Activated gamma-delta T cell treated with anti-CD3 and anti-CD28 coated beads, Interleukin-2, amount 50 U/mL, for 16 hours (primary cell): ENCODE measurements around the gene CDC42EP5.
"Not testable (repeated sequence)": the region's sequence is repeated elsewhere in the genome, so short reads cannot be mapped to it uniquely, and the experiment has no call there.

Experiments
- DNase-seq: peaks from one replicate; pipeline ENCODE4 v3.0.0-alpha.2; 2020; ENCODE audit warnings: low read depth

CDC42EP5 gene

GRCh38 chr19:54448040-54448773, 24.9 kb downstream of the CDC42EP5 start:
- DNase-seq = no peak

GRCh38 chr19:54446349-54446748, 26.7 kb downstream of the CDC42EP5 start:
- DNase-seq = not testable (repeated sequence)

GRCh38 chr19:54444737-54445136, 28.4 kb downstream of the CDC42EP5 start:
- no peak for DNase-seq

- no peak for DNase-seq
These were observed 32.5 kb downstream of the CDC42EP5 start for GRCh38 chr19:54440641-54441040.

- no peak for DNase-seq
These were observed 33.8 kb downstream of the CDC42EP5 start for GRCh38 chr19:54439174-54439851.

GRCh38 chr19:54436628-54437252, 36.4 kb downstream of the CDC42EP5 start:
- DNase-seq = no peak

- no peak for DNase-seq
These were observed 37.0 kb downstream of the CDC42EP5 start for GRCh38 chr19:54436031-54436523.

- no peak for DNase-seq
These were observed 37.5 kb downstream of the CDC42EP5 start for GRCh38 chr19:54435551-54436016.

- DNase-seq = no peak
These were observed 38.3 kb downstream of the CDC42EP5 start for GRCh38 chr19:54434873-54435214.

GRCh38 chr19:54434112-54434872, 38.8 kb downstream of the CDC42EP5 start:
- DNase-seq = no peak

- no peak for DNase-seq
These were observed 39.4 kb downstream of the CDC42EP5 start for GRCh38 chr19:54433697-54434096.

GRCh38 chr19:54432144-54432738, 40.9 kb downstream of the CDC42EP5 start:
- DNase-seq = no peak

- DNase-seq = no peak
These were observed 41.7 kb downstream of the CDC42EP5 start for GRCh38 chr19:54431255-54431838.

GRCh38 chr19:54430306-54431254, 42.5 kb downstream of the CDC42EP5 start:
- DNase-seq = no peak

GRCh38 chr19:54429545-54430227, 43.4 kb downstream of the CDC42EP5 start:
- DNase-seq = no peak

GRCh38 chr19:54429176-54429495, 44.0 kb downstream of the CDC42EP5 start:
- DNase-seq = no peak

GRCh38 chr19:54428323-54429175, 44.5 kb downstream of the CDC42EP5 start:
- DNase-seq = no peak

- DNase-seq = no peak
These were observed 45.5 kb downstream of the CDC42EP5 start for GRCh38 chr19:54427586-54427985.
